MCF 10A (cell line): ENCODE results near the gene IFNA5. TPM values are rescaled to one million over a fixed set of nuclear protein-coding genes. Genes with fewer than 3 reads are reported as not detected.

Source experiments
- BruUV-seq: library from RNA; stranded (reverse); fragments of 400-500 nt; replicated peaks from 2 replicates; lab custom pipeline; 2021; lab: Mats Ljungman, UMichigan
- CTCF ChIA-PET: fragments of 300-600 bp; sonication (Branson Sonifier 250); formaldehyde crosslinking; extraction: SDS; loops from one replicate; lab custom pipeline; 2021; ENCODE audit warnings: antibody characterized with exemption, inconsistent platforms; lab: Yijun Ruan, JAX
- POLR2A ChIA-PET: fragments of 300-600, 350-650 bp; sonication (Branson Sonifier 250); formaldehyde crosslinking; extraction: SDS; loops from one replicate; lab custom pipeline; 2020; ENCODE audit warnings: antibody characterized with exemption, inconsistent platforms; lab: Yijun Ruan, JAX
- DNase-seq: peaks from one replicate; pipeline ENCODE4 v3.0.0-alpha.2; 2018; ENCODE audit not compliant: unreplicated experiment
- H3K27ac Mint-ChIP-seq: one replicate; pipeline ENCODE4 v1.8.0; 2022; ENCODE audit warnings: mild to moderate bottlenecking, low read depth, mixed read lengths; ENCODE audit not compliant: unreplicated experiment
- H3K27me3 Mint-ChIP-seq: one replicate; pipeline ENCODE4 v1.8.0; 2022; ENCODE audit warnings: mixed read lengths; ENCODE audit not compliant: insufficient read depth, unreplicated experiment
- H3K36me3 Mint-ChIP-seq: one replicate; pipeline ENCODE4 v1.8.0; 2022; ENCODE audit warnings: mild to moderate bottlenecking, moderate library complexity, mixed read lengths; ENCODE audit not compliant: insufficient read depth, unreplicated experiment
- H3K4me1 Mint-ChIP-seq: one replicate; pipeline ENCODE4 v1.8.0; 2022; ENCODE audit warnings: mixed read lengths; ENCODE audit not compliant: insufficient read depth, unreplicated experiment
- H3K4me3 Mint-ChIP-seq: one replicate; pipeline ENCODE4 v1.8.0; 2022; ENCODE audit warnings: mild to moderate bottlenecking, moderate library complexity, mixed read lengths; ENCODE audit not compliant: unreplicated experiment
- H3K9me3 Mint-ChIP-seq: one replicate; pipeline ENCODE4 v1.8.0; 2022; ENCODE audit warnings: mixed read lengths; ENCODE audit not compliant: unreplicated experiment
- intact Hi-C: fragments of 100-400 bp; cut with micrococcal nuclease; formaldehyde crosslinking; loops from 2 replicates; pipeline ENCODE4 v1.14.1; 2022
- total RNA-seq: library from RNA; stranded (reverse); gene quantifications from 2 replicates; pipeline ENCODE4 v1.2.3, GENCODE V29; 2022
- TF ChIP-seq, protein P1 (sequence below): fragments of 200-600 bp; IDR thresholded peaks from one replicate; pipeline ENCODE4 v1.8.0; 2022; ENCODE audit warnings: antibody characterized with exemption, mild to moderate bottlenecking; ENCODE audit not compliant: unreplicated experiment

The IFNA5 gene
- total RNA-seq, 1 experiment from 2014 or later, result not detected

DNA sequence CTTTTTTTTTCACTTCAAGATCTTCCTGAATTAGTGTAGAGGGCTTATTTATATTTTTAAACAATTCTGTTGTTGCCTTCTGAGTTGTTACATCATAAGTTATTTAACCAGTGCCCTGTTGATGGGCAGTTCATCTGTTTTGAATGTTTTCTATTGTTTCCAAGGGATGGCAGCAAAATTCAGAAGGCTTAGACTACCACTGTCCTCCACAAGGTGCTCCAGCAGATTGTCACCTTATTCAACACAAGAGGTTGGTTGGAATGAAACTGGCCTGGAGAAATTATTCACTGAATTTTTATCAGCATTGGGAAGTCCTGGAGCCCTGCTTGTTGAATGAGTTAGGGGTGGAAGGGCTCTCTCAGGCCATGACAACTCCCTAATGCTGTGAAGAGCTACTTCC, 31.3 kb upstream of the IFNA5 start:
- H3K36me3 Mint-ChIP-seq, result peaks cover 6% of the 10 kb centered on the region
- peak overlapping the region; percentile 75 for H3K4me3 Mint-ChIP-seq
- intact Hi-C loops, result no loop called here
- no TSS peak for BruUV-seq
- no peaks in the 10 kb centered on the region for H3K27me3 Mint-ChIP-seq
- H3K9me3 Mint-ChIP-seq, result no peaks in the 10 kb centered on the region
- POLR2A ChIA-PET, result no interaction called here
- no peak for DNase-seq
- H3K4me1 Mint-ChIP-seq, result no peaks in the 10 kb centered on the region
- TF ChIP-seq, protein P1, sequence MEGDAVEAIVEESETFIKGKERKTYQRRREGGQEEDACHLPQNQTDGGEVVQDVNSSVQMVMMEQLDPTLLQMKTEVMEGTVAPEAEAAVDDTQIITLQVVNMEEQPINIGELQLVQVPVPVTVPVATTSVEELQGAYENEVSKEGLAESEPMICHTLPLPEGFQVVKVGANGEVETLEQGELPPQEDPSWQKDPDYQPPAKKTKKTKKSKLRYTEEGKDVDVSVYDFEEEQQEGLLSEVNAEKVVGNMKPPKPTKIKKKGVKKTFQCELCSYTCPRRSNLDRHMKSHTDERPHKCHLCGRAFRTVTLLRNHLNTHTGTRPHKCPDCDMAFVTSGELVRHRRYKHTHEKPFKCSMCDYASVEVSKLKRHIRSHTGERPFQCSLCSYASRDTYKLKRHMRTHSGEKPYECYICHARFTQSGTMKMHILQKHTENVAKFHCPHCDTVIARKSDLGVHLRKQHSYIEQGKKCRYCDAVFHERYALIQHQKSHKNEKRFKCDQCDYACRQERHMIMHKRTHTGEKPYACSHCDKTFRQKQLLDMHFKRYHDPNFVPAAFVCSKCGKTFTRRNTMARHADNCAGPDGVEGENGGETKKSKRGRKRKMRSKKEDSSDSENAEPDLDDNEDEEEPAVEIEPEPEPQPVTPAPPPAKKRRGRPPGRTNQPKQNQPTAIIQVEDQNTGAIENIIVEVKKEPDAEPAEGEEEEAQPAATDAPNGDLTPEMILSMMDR, result no peak
- H3K27ac Mint-ChIP-seq, result no peak overlapping the region
- CTCF ChIA-PET, result interaction anchor here (0.9 kb wide), 1 partner anchor 907 kb away, joined by 3 read pairs; no protein-coding TSS in a partner anchor

DNA sequence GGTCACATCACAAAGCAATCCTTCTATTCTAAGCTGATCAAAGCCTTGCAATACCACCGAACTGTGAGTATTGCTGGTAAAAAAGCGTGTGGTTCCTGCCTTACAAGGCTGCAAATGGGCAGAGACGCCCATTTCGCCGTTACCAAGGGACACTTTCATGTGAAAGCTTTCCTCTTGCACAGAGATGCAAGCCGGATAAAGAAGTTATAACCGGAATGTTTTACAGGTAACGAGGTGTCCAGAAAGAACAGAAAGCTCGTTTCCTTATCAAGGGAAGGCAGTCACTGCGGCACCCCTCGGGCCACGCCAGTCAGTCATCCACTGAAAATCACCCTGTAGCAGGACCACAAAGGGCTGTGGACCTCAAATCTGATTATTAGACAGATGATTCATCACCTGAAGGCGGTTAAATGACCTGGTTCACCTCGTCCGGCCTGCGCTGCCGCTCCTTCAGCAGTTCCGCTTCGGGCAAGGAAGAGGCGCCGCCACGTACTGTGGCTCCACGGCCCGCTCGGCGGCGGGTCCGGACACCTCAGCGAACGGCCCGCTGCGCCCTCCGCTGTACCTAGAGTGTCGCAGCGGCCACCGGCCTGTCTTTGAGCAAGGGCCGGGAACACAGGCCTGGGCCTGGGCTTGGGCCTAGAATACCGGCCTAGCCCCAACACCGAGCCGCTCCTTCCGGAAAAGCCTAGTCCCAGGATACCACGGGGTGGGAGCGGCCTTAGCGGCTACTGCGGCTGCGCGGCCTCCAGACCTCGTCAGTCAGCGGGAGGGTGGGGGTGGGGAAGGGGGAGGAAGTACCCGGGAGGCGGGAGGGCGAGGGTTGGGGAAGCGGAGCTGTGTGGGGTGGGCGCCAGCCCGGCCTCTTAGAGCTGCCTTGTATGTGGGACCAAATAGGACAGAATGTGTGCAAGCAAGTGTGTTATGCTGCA, 29.9 kb upstream of the IFNA5 start, which contains the start of gene KLHL9:
KLHL9 (minus strand) TSS at position 704 of the 932 bp plus-strand sequence; CDS start at position 159, 545 bp downstream.
- Mint-ChIP-seq H3K27ac (peak within 1 kb of the TSS; percentile 88), H3K4me3 (peak within 1 kb of the TSS; percentile 75), H3K9me3 (no peaks in the 10 kb centered on the region), H3K27me3 (no peaks in the 10 kb centered on the region), H3K4me1 (peaks cover 6% of the 10 kb centered on the region), H3K36me3 (peaks cover 14% of the 10 kb centered on the region)
- POLR2A ChIA-PET, result interaction anchor here (0.6 to 1.8 kb wide), 8 partner anchors 9 to 909 kb away, joined by 3 to 6 read pairs (median 3); no protein-coding TSS in a partner anchor
- CTCF ChIA-PET, result interaction anchor here (0.6 to 1.2 kb wide), 5 partner anchors 9 to 1044 kb away, joined by 3 to 8 read pairs (median 3); no protein-coding TSS in a partner anchor
- peak; percentile 79 for DNase-seq
- BruUV-seq, result TSS peak; percentile 42
- intact Hi-C loops, result no loop called here
- TF ChIP-seq, protein P1, result no peak

DNA sequence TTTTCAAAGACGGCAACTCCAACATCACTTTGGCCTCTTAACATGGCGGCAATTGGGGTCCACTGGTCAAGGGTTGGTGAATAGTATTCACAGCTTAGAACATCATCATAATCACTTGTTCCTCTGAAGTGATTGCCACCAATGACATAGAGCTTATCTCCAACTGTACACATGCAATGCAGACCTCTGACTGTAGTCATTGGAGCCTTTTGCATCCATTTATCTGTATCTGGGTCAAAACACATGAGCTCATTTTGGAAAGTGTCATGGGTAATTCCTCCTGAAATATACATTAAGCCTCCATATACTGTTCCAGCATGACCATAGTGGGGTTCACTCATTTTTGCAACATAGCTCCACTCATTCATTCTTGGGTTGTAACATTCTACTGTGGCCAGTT, 28.1 kb upstream of the IFNA5 start:
- POLR2A ChIA-PET, result no interaction called here
- H3K36me3 Mint-ChIP-seq, result peaks cover 14% of the 10 kb centered on the region
- TF ChIP-seq, protein P1, result no peak
- no peaks in the 10 kb centered on the region for H3K9me3 Mint-ChIP-seq
- peaks cover 6% of the 10 kb centered on the region for H3K4me1 Mint-ChIP-seq
- peak overlapping the region; percentile 75 for H3K4me3 Mint-ChIP-seq
- intact Hi-C loops, result no loop called here
- no peak for DNase-seq
- no peaks in the 10 kb centered on the region for H3K27me3 Mint-ChIP-seq
- no TSS peak for BruUV-seq
- CTCF ChIA-PET, result interaction anchor here (1.1 to 1.2 kb wide), 2 partner anchors 15 to 133 kb away, joined by 3 to 8 read pairs; no protein-coding TSS in a partner anchor
- H3K27ac Mint-ChIP-seq, result no peak overlapping the region

DNA sequence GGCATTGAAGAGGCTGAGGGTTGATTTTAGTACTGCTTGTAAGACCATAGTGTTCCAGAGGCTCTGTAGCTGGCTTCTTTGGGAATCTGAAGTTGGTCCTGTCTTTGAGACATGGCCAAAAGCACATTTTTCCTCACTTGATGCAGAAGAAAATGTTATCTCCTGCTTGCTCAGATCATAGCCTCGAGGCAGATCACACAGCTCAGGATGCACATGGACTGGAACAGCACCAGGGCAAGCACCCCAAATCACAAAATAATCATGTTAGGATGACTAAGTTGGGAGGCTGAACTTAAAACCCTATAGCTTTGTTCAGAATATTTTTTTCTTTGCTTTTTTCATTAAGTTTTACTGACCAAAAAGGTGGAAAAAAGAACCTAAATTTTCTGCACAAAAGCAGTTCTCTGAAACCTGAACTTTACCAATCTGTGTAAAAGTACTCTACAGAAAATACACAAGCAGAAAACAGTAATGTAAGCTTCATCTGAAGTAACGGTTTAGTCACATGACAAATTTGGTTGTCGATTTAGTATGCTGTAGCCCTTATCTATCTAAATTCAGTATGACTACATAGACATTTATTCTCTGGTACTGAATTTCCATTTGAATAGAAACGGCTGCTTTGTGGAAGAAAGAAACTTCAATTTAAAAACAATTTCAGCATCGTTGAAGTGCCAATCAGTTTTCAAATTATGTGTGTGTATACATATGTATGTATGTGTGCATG, 26.7 kb upstream of the IFNA5 start:
- BruUV-seq, result no TSS peak
- Mint-ChIP-seq H3K27ac (no peak overlapping the region), H3K27me3 (no peaks in the 10 kb centered on the region), H3K4me1 (peaks cover 6% of the 10 kb centered on the region), H3K36me3 (peaks cover 14% of the 10 kb centered on the region), H3K9me3 (no peaks in the 10 kb centered on the region), H3K4me3 (no peak overlapping the region)
- TF ChIP-seq, protein P1, result no peak
- DNase-seq, result no peak
- intact Hi-C loops, result no loop called here
- CTCF ChIA-PET, result interaction anchor here (0.7 kb wide), 1 partner anchor 102 kb away, joined by 3 read pairs; no protein-coding TSS in a partner anchor
- POLR2A ChIA-PET, result no interaction called here
